Stomach (tissue), 4 donors: ENCODE measurements around the gene TUBE1.

Source experiments
- CTCF ChIP-seq, 7 experiments: fragments of 450-650 bp in 4 of 7; fragments of 200-600 bp in 3 of 7; sonication (generic) in 3 of 7; IDR thresholded peaks; one replicate each; pipeline ENCODE4 v1.5.1; 2016 to 2019; ENCODE audit warnings: antibody characterized with exemption in 7 of 7, control low read depth in 2 of 7, mild to moderate bottlenecking in 1 of 7
- EP300 ChIP-seq: sonication (generic); formaldehyde crosslinking; IDR thresholded peaks from one replicate; pipeline ENCODE4 v1.6.1; 2017; ENCODE audit warnings: antibody characterized with exemption
- POLR2A ChIP-seq, 4 donors: fragments of 450-650 bp; IDR thresholded peaks; one replicate each; pipeline ENCODE4 v1.6.1; 2016; ENCODE audit warnings: antibody characterized with exemption in 4 of 4, control low read depth in 2 of 4, mild to moderate bottlenecking in 1 of 4, moderate library complexity in 1 of 4
- POLR2AphosphoS5 ChIP-seq, 3 donors: sonication (generic); formaldehyde crosslinking; IDR thresholded peaks; one replicate each; pipeline ENCODE4 v1.6.1; 2016; ENCODE audit warnings: antibody characterized with exemption in 3 of 3

DNA sequence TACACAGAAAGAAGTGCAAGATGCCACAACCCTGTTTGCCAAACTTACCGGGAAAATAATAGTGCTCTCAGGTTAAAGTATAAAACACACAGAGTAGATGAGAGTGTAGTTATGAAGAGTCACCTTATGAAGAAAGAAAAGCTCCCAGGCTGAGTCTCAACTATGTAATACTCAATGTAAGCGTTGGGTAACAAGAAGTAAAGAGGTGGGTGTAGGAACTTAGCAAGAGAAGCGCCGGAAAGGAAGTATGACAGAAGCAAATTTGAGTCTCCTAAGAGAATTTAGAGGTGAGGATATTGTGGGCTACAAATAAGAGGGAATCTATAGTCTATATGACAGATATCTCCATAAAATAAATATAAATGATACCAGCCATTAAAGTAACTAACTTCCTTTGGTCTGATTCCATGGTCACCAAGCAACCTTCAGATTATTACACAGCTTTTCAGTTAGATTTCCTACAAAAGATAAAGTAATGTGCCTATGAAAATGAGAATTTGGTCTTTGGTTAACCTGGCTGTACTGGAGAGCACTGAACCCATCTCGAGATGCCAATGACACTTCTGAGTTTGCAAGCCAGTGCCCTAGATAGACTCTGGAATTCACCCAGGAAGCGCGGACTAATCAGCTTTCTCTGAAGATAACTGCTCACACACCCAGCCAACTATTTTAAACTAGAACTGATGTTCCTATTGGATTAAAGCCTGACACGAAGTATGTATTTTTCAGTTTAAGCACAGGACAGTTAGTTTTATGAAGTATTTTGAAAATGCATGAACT is 1.8 kb downstream of the TUBE1 start:
- TF ChIP-seq CTCF (IDR thresholded peaks at IDR 0.05) (no peak), POLR2A (IDR thresholded peaks at IDR 0.05) (no peak), EP300 (no peak), POLR2AphosphoS5 (IDR thresholded peaks at IDR 0.05) (no peak)
